Panc1 (cell line): ENCODE data around the gene GNPTG.

Experiments used
- CTCF ChIP-seq: fragments of 450-650 bp; IDR thresholded peaks from 2 replicates; pipeline ENCODE4 v1.5.1; 2017; ENCODE audit warnings: mild to moderate bottlenecking
- POLR2AphosphoS5 ChIP-seq: IDR thresholded peaks from 2 replicates; pipeline ENCODE4 v1.6.1; 2012; ENCODE audit warnings: mild to moderate bottlenecking, low read depth, low read length, moderate library complexity
- REST ChIP-seq, 2 experiments: IDR thresholded peaks; 2 replicates each; pipeline ENCODE4 v1.6.1; 2011 to 2012; ENCODE audit warnings: low read depth in 2 of 2, control low read depth in 1 of 2, low read length in 1 of 2, mild to moderate bottlenecking in 1 of 2, moderate library complexity in 1 of 2; ENCODE audit not compliant: insufficient read depth in 1 of 2

- TF ChIP-seq CTCF (no peak), POLR2AphosphoS5 (no peak), REST (IDR thresholded peaks at IDR 0.05; ENCODE audit: insufficient read depth in 1 of 2, low read depth in 2 of 2, low read length in 1 of 2) (no peak)
Observed at GRCh38 chr16:1392826-1393225, 41.1 kb downstream of the GNPTG start.
